Liver (tissue), 9 donors: ENCODE measurements around the gene SCGB1D1. TPM values are rescaled to one million over a fixed set of nuclear protein-coding genes. Genes with fewer than 3 reads are reported as not detected.

ENCODE experiments used
- DNase-seq: peaks from one replicate; pipeline ENCODE4 v3.0.0-alpha.2; 2017; ENCODE audit warnings: low spot score
- H3K27ac ChIP-seq, 2 donors: one replicate each; pipeline ENCODE4 v1.7.0; 2013; ENCODE audit warnings: inconsistent platforms in 2 of 2, low read length in 2 of 2, control low read depth in 1 of 2, low read depth in 1 of 2, mild to moderate bottlenecking in 1 of 2
- H3K27me3 ChIP-seq, 4 donors: one replicate each; pipeline versions ENCODE4 v1.6.1 to v1.7.0; 2013; ENCODE audit warnings: low read length in 3 of 4, inconsistent platforms in 1 of 4, mild to moderate bottlenecking in 1 of 4, moderate library complexity in 1 of 4; ENCODE audit not compliant: control insufficient read depth in 4 of 4, insufficient read depth in 4 of 4
- H3K36me3 ChIP-seq, 4 donors: one replicate each; pipeline versions ENCODE4 v1.6.1 to v1.7.0; 2013; ENCODE audit warnings: low read length in 3 of 4, mild to moderate bottlenecking in 3 of 4, low read depth in 1 of 4, moderate library complexity in 1 of 4; ENCODE audit not compliant: control insufficient read depth in 4 of 4, insufficient read depth in 3 of 4
- H3K4me1 ChIP-seq, 4 donors: one replicate each; pipeline versions ENCODE4 v1.6.1 to v1.7.0; 2013; ENCODE audit warnings: low read length in 3 of 4, mild to moderate bottlenecking in 3 of 4, moderate library complexity in 1 of 4; ENCODE audit not compliant: control insufficient read depth in 4 of 4, insufficient read depth in 4 of 4
- H3K4me3 ChIP-seq, 3 donors: one replicate each; pipeline versions ENCODE4 v1.6.1 to v1.7.0; 2013; ENCODE audit warnings: low read length in 3 of 3, control low read depth in 1 of 3, low read depth in 1 of 3, mild to moderate bottlenecking in 1 of 3
- H3K9ac ChIP-seq, 2 donors: one replicate each; pipeline ENCODE4 v1.7.0; 2013; ENCODE audit warnings: low read length in 2 of 2, mild to moderate bottlenecking in 2 of 2, moderate library complexity in 2 of 2, control low read depth in 1 of 2, low read depth in 1 of 2
- H3K9me3 ChIP-seq, 4 donors: one replicate each; pipeline versions ENCODE4 v1.6.1 to v1.7.0; 2013; ENCODE audit warnings: low read length in 3 of 4; ENCODE audit not compliant: control insufficient read depth in 4 of 4
- CTCF ChIP-seq: fragments of 150-350 bp; IDR thresholded peaks from 2 replicates; pipeline ENCODE4 v1.5.1; 2017; ENCODE audit warnings: improper control_type of control experiment, low read depth, low read length; ENCODE audit not compliant: missing input control
- EGR1 ChIP-seq, 2 donors: IDR thresholded peaks; 2 replicates each; pipeline ENCODE4 v1.6.1; 2016 to 2018; ENCODE audit warnings: antibody characterized with exemption in 2 of 2, low read depth in 2 of 2
- FOXA1 ChIP-seq: IDR thresholded peaks from 2 replicates; pipeline ENCODE4 v1.6.1; 2016; ENCODE audit warnings: antibody characterized with exemption
- FOXA2 ChIP-seq: IDR thresholded peaks from 2 replicates; pipeline ENCODE4 v1.6.1; 2016; ENCODE audit warnings: antibody characterized with exemption
- GABPA ChIP-seq, 2 donors: IDR thresholded peaks in 1 of 2; conservative IDR thresholded peaks in 1 of 2; 2 replicates each; pipeline ENCODE4 v1.6.1; 2016; ENCODE audit warnings: antibody characterized with exemption in 2 of 2, mild to moderate bottlenecking in 1 of 2, moderate library complexity in 1 of 2
- HNF4A ChIP-seq, 2 donors: conservative IDR thresholded peaks; 2 replicates each; pipeline ENCODE4 v1.6.1; 2016; ENCODE audit warnings: antibody characterized with exemption in 2 of 2, mild to moderate bottlenecking in 2 of 2
- HNF4G ChIP-seq: IDR thresholded peaks from 2 replicates; pipeline ENCODE4 v1.6.1; 2016; ENCODE audit warnings: antibody characterized with exemption
- JUND ChIP-seq, 2 donors: IDR thresholded peaks; 2 replicates each; pipeline ENCODE4 v1.6.1; 2016; ENCODE audit warnings: antibody characterized with exemption in 2 of 2
- NR2F2 ChIP-seq: IDR thresholded peaks from 2 replicates; pipeline ENCODE4 v1.6.1; 2016; ENCODE audit warnings: antibody characterized with exemption
- RAD21 ChIP-seq, 2 donors: IDR thresholded peaks; 2 replicates each; pipeline ENCODE4 v1.6.1; 2016; ENCODE audit warnings: antibody characterized with exemption in 2 of 2, mild to moderate bottlenecking in 2 of 2
- RXRA ChIP-seq, 2 donors: IDR thresholded peaks; 2 replicates each; pipeline ENCODE4 v1.6.1; 2017 to 2018; ENCODE audit warnings: antibody characterized with exemption in 2 of 2, mild to moderate bottlenecking in 1 of 2
- SP1 ChIP-seq: IDR thresholded peaks from 2 replicates; pipeline ENCODE4 v1.6.1; 2018; ENCODE audit warnings: antibody characterized with exemption, mild to moderate bottlenecking
- TAF1 ChIP-seq: conservative IDR thresholded peaks from 2 replicates; pipeline ENCODE4 v1.6.1; 2016; ENCODE audit warnings: antibody characterized with exemption, mild to moderate bottlenecking
- YY1 ChIP-seq: IDR thresholded peaks from 2 replicates; pipeline ENCODE4 v1.6.1; 2016; ENCODE audit warnings: antibody characterized with exemption, mild to moderate bottlenecking
- WGBS: extraction: QIAGEN DNeasy Blood & Tissue Kit; methylation state at CpG from one replicate; pipeline ENCODE4 v1.1.7; 2013; 5-methylcytosine and 5-hydroxymethylcytosine counted together
- polyA plus RNA-seq, 2 donors: library from polyadenylated mRNA; stranded (reverse) in 1 of 2; unstranded in 1 of 2; fragments of 200-250 nt in 1 of 2; fragments of >200 nt in 1 of 2; fragmentation: Nextera tagmentation in 1 of 2; extraction: Ambion mirVana in 1 of 2; gene quantifications; one replicate each; pipeline versions ENCODE4 v1.2.1 to v1.2.3, GENCODE V29; 2013 to 2015
- total RNA-seq, 2 donors: library from RNA; depleted of rRNA; stranded (reverse); fragments of >200 nt; gene quantifications; one replicate each; pipeline ENCODE4 v1.2.3, GENCODE V29; 2014
- TF ChIP-seq, protein P1 (sequence below): IDR thresholded peaks from 2 replicates; pipeline ENCODE4 v1.6.1; 2016; ENCODE audit warnings: antibody characterized with exemption
- TF ChIP-seq, protein P2 (sequence below): IDR thresholded peaks from 2 replicates; pipeline ENCODE4 v1.6.1; 2016; ENCODE audit warnings: antibody characterized with exemption
- TF ChIP-seq, protein P3 (sequence below): IDR thresholded peaks from 2 replicates; pipeline ENCODE4 v1.6.1; 2016; ENCODE audit warnings: antibody characterized with exemption, mild to moderate bottlenecking
- TF ChIP-seq, protein P4 (sequence below): IDR thresholded peaks from 2 replicates; pipeline ENCODE4 v1.6.1; 2016; ENCODE audit warnings: antibody characterized with exemption
- donor health status: healthy.
- donor health status: healthy.
- donor health status: healthy.
- donor health status: healthy.
- donor health status: healthy.

SCGB1D1 gene
- total and polyA plus RNA-seq, 4 donors = not detected

DNA sequence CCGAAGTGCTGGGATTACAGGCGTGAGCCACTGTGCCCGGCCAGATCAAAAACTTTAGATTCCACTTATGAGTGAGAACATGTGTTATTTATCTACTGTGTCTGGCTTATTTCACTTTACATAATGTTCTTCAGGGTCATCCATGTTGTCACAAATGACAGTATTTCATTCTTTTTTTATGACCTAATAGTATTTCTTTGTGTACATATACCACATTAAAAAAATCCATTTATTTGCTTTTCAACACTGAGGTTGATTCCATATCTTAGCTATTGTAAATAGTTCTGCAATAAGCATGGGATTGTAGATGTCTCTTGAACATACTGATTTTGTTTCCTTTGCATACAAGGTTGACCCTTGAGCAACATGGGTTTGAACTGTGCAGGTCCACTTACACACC, 13.2 kb upstream of the SCGB1D1 start:
- H3K4me3 ChIP-seq = no peak overlapping the region
- H3K9ac ChIP-seq = no peak overlapping the region
- no peaks in the 10 kb centered on the region for H3K9me3 ChIP-seq
- no peak for TF ChIP-seq HNF4A (conservative IDR thresholded peaks at IDR 0.05)
- TF ChIP-seq FOXA1 = no peak
- TF ChIP-seq, protein P1, sequence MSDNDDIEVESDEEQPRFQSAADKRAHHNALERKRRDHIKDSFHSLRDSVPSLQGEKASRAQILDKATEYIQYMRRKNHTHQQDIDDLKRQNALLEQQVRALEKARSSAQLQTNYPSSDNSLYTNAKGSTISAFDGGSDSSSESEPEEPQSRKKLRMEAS = no peak
- TF ChIP-seq JUND (IDR thresholded peaks at IDR 0.05) = no peak
- TF ChIP-seq YY1 = no peak
- no peak for TF ChIP-seq HNF4G
- no peak for TF ChIP-seq FOXA2
- TF ChIP-seq, protein P2, sequence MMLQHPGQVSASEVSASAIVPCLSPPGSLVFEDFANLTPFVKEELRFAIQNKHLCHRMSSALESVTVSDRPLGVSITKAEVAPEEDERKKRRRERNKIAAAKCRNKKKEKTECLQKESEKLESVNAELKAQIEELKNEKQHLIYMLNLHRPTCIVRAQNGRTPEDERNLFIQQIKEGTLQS = no peak
- TF ChIP-seq TAF1 = no peak
- TF ChIP-seq NR2F2 = no peak
- no peak for TF ChIP-seq CTCF
- TF ChIP-seq GABPA (IDR thresholded peaks at IDR 0.05 in 1 of 2, conservative IDR thresholded peaks at IDR 0.05 in 1 of 2) = no peak
- TF ChIP-seq EGR1 (IDR thresholded peaks at IDR 0.05; ENCODE audit: low read depth in 2 of 2) = no peak
- TF ChIP-seq RXRA (IDR thresholded peaks at IDR 0.05) = no peak
- TF ChIP-seq RAD21 (IDR thresholded peaks at IDR 0.05) = no peak
- no peak overlapping the region for H3K27ac ChIP-seq
- no peaks in the 10 kb centered on the region for H3K36me3 ChIP-seq
- H3K27me3 ChIP-seq = peaks cover 0 to 5% (median 0%) of the 10 kb centered on the region in 4 donors
- WGBS = 84% methylated on average over 3 of the region's 3 CpGs
- no peak for DNase-seq
- no peaks in the 10 kb centered on the region for H3K4me1 ChIP-seq

DNA sequence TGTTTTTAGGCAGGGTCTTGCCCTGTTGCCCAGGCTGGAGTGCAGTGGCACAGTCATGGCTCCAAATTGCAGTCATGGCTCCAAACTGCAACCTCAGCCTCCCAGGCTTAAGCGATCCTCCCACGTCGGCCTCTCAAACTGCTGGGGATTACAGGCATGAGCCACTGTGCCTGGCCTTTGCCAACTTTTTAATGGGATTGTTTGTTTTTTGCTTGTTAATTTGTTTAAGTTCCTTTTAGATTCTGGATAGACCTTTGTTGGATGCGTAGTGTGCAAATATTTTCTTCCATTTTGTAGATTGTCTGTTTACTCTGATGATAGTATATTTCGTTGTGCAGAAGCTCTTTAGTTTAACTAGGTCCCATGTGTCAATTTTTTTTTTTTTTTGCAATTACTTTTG, 10.0 kb upstream of the SCGB1D1 start:
- no peak overlapping the region for H3K9ac ChIP-seq
- 84% methylated on average over 5 of the region's 5 CpGs for WGBS
- no peak overlapping the region for H3K27ac ChIP-seq
- no peak for TF ChIP-seq HNF4A (conservative IDR thresholded peaks at IDR 0.05)
- no peak for TF ChIP-seq NR2F2
- no peak for TF ChIP-seq EGR1 (IDR thresholded peaks at IDR 0.05; ENCODE audit: low read depth in 2 of 2)
- TF ChIP-seq, protein P2 = no peak
- no peak for TF ChIP-seq CTCF
- TF ChIP-seq, protein P3, sequence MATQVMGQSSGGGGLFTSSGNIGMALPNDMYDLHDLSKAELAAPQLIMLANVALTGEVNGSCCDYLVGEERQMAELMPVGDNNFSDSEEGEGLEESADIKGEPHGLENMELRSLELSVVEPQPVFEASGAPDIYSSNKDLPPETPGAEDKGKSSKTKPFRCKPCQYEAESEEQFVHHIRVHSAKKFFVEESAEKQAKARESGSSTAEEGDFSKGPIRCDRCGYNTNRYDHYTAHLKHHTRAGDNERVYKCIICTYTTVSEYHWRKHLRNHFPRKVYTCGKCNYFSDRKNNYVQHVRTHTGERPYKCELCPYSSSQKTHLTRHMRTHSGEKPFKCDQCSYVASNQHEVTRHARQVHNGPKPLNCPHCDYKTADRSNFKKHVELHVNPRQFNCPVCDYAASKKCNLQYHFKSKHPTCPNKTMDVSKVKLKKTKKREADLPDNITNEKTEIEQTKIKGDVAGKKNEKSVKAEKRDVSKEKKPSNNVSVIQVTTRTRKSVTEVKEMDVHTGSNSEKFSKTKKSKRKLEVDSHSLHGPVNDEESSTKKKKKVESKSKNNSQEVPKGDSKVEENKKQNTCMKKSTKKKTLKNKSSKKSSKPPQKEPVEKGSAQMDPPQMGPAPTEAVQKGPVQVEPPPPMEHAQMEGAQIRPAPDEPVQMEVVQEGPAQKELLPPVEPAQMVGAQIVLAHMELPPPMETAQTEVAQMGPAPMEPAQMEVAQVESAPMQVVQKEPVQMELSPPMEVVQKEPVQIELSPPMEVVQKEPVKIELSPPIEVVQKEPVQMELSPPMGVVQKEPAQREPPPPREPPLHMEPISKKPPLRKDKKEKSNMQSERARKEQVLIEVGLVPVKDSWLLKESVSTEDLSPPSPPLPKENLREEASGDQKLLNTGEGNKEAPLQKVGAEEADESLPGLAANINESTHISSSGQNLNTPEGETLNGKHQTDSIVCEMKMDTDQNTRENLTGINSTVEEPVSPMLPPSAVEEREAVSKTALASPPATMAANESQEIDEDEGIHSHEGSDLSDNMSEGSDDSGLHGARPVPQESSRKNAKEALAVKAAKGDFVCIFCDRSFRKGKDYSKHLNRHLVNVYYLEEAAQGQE = no peak
- TF ChIP-seq YY1 = no peak
- TF ChIP-seq RAD21 (IDR thresholded peaks at IDR 0.05) = no peak
- TF ChIP-seq FOXA2 = no peak
- no peak for TF ChIP-seq SP1
- no peak for TF ChIP-seq FOXA1
- TF ChIP-seq HNF4G = no peak
- no peak for TF ChIP-seq TAF1
- TF ChIP-seq, protein P4, sequence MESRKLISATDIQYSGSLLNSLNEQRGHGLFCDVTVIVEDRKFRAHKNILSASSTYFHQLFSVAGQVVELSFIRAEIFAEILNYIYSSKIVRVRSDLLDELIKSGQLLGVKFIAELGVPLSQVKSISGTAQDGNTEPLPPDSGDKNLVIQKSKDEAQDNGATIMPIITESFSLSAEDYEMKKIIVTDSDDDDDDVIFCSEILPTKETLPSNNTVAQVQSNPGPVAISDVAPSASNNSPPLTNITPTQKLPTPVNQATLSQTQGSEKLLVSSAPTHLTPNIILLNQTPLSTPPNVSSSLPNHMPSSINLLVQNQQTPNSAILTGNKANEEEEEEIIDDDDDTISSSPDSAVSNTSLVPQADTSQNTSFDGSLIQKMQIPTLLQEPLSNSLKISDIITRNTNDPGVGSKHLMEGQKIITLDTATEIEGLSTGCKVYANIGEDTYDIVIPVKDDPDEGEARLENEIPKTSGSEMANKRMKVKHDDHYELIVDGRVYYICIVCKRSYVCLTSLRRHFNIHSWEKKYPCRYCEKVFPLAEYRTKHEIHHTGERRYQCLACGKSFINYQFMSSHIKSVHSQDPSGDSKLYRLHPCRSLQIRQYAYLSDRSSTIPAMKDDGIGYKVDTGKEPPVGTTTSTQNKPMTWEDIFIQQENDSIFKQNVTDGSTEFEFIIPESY = no peak
- H3K36me3 ChIP-seq = no peaks in the 10 kb centered on the region
- no peaks in the 10 kb centered on the region for H3K4me1 ChIP-seq
- peaks cover 0 to 2% (median 0%) of the 10 kb centered on the region in 4 donors for H3K27me3 ChIP-seq
- H3K9me3 ChIP-seq = no peaks in the 10 kb centered on the region
- DNase-seq = no peak
- no peak overlapping the region for H3K4me3 ChIP-seq
